Mucosa of descending colon (tissue), 3 donors: Measurements from ENCODE around the gene KLK12. TPM values are rescaled to one million over a fixed set of nuclear protein-coding genes. Genes with fewer than 3 reads are reported as not detected.

Experiments
- ATAC-seq: fragments of 200-7000 bp; cut with Tn5 transposase; one replicate; pipeline ENCODE4 v1.9.1; 2020; ENCODE audit warnings: mild to moderate bottlenecking, moderate library complexity
- DNase-seq, 3 donors: peaks; one replicate each; pipeline ENCODE4 v3.0.0-alpha.2; 2020
- H3K36me3 ChIP-seq: fragments of 200-600 bp; one replicate; pipeline ENCODE4 v1.8.0; 2021; ENCODE audit warnings: low read depth, mild to moderate bottlenecking
- H3K4me1 ChIP-seq: fragments of 200-600 bp; one replicate; pipeline ENCODE4 v1.8.0; 2021; ENCODE audit warnings: low read depth, mild to moderate bottlenecking
- H3K4me3 ChIP-seq: fragments of 200-600 bp; one replicate; pipeline ENCODE4 v1.8.0; 2021; ENCODE audit warnings: mild to moderate bottlenecking
- H3K9me3 ChIP-seq: fragments of 200-600 bp; one replicate; pipeline ENCODE4 v1.8.0; 2021; ENCODE audit warnings: mild to moderate bottlenecking
- CTCF ChIP-seq: fragments of 200-600 bp; IDR thresholded peaks from one replicate; pipeline ENCODE4 v1.8.0; 2022; ENCODE audit warnings: antibody characterized with exemption, mild to moderate bottlenecking
- intact Hi-C, 2 donors: fragments of 100-400 bp; cut with DNase I in 1 of 2; cut with micrococcal nuclease in 1 of 2; formaldehyde crosslinking; loops; one replicate each; pipeline versions ENCODE4 v1.11.0 to v1.11.1; 2022; cut with DNase I, micrococcal nuclease
- total RNA-seq, 3 donors: library from RNA; stranded (reverse); fragmentation: NEBNext Ultra II Directional in 2 of 3; extraction: Animal tissue kit (Norgen Biotek cat#: 25700) in 2 of 3; gene quantifications; one replicate each; pipeline versions ENCODE4 v1.2.1 to v1.2.4, GENCODE V29; 2021 to 2023
- donor health status: DM: no; HTN: no; CAD: no; lungs with moderate emphysema.
- donor health status: DM: no; HTN: no; CAD: no.
- donor health status: DM: no; HTN: yes; CAD: no.

Gene KLK12
- total RNA-seq, 3 donors from 2014 or later, result 1.0 TPM; not detected in 2

GRCh38 chr19:51031880-51032225, 2.9 kb downstream of the KLK12 start:
- DNase-seq (no peak), ATAC-seq (no peak)
- TF ChIP-seq CTCF, result no peak
- intact Hi-C loops, result no loop called here
- Histone ChIP-seq H3K4me1 (no peaks in the 10 kb centered on the region), H3K4me3 (no peak overlapping the region), H3K36me3 (no peaks in the 10 kb centered on the region), H3K9me3 (no peaks in the 10 kb centered on the region)

- no peaks in the 10 kb centered on the region for H3K36me3 ChIP-seq
- H3K4me1 ChIP-seq, result no peaks in the 10 kb centered on the region
- intact Hi-C loops, result no loop called here
- no peak overlapping the region for H3K4me3 ChIP-seq
- TF ChIP-seq CTCF, result no peak
- DNase-seq (no peak), ATAC-seq (no peak)
- no peaks in the 10 kb centered on the region for H3K9me3 ChIP-seq
Measured at GRCh38 chr19:51031220-51031879, 3.5 kb downstream of the KLK12 start.

DNA sequence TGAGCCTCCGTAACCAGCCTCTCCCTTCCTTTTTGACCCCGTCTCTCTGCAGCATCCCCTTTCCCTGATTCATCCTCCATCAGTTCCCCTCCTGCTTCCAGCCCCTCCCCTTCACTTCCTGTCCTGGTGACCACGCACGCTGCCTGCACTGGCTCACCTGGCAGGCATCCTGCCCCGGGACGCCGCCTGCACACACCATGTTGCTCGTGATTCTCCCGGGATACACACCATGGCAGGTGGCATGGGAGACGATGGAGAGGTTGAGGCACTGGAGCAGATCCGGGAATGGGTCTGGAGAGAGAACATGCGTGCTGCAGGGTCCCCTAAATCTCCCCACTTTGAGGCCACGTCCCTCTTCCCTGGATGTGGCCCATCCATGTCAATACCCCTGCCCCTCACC, 4.2 kb downstream of the KLK12 start:
- Histone ChIP-seq H3K4me3 (no peak overlapping the region), H3K9me3 (no peaks in the 10 kb centered on the region), H3K36me3 (no peaks in the 10 kb centered on the region), H3K4me1 (no peaks in the 10 kb centered on the region)
- no peak for TF ChIP-seq CTCF
- DNase-seq (no peak), ATAC-seq (no peak)
- intact Hi-C loops, result no loop called here

DNA sequence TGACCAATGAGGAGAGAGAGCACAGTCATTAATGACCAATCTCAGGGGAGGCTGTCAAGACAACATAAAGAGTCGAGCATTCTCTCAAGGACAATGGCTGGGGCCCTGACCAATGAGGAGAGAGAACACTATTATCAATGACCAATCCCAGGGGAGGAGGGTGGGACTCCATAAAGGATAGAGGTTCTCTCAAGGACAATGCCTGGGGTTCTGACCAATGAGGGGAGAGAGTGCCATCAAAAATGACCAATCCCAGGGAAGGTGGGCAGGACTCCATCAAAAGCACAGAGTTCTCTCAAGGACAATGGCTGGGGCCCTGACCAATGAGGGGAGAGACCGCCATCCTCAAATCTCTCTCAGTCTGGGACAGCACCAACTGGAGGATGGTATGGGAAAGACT, 5.1 kb downstream of the KLK12 start:
- TF ChIP-seq CTCF, result no peak
- Histone ChIP-seq H3K9me3 (no peaks in the 10 kb centered on the region), H3K36me3 (no peaks in the 10 kb centered on the region), H3K4me1 (no peaks in the 10 kb centered on the region), H3K4me3 (no peak overlapping the region)
- intact Hi-C loops, result no loop called here
- ATAC-seq, result no peak
- no peak for DNase-seq

- intact Hi-C loops, result no loop called here
Measured at GRCh38 chr19:51027873-51028272, 6.9 kb downstream of the KLK12 start.

More at GRCh38 chr19:51027873-51028272, 6.9 kb downstream of the KLK12 start:
- Histone ChIP-seq H3K9me3 (no peaks in the 10 kb centered on the region), H3K36me3 (no peaks in the 10 kb centered on the region), H3K4me3 (no peak overlapping the region), H3K4me1 (no peaks in the 10 kb centered on the region)
- no peak for ATAC-seq
- DNase-seq, result no peak
- no peak for TF ChIP-seq CTCF
